ENCODE results near the gene SSMEM1.

SSMEM1 gene

DNA sequence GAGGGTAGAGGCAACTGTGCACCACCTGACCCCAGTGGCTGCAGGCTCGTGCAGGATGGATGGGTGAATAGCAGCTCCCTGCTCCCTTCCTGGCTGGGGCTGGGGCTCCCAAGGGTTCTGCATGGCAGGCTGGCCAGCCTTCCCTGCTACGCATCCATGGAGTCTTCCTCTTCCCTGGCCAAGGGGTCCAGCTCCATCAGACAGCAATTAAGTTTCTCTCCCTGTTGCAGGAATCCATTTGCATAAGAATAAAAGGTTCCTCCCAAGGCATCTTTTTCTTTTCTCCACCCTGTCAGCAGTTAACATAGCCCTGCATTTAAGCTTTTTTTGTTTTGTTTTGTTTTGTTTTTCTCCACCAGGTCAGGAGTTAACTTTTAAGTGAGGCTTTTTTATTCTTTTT is 49.0 kb downstream of the SSMEM1 start:
- no peak for DNase-seq

DNA sequence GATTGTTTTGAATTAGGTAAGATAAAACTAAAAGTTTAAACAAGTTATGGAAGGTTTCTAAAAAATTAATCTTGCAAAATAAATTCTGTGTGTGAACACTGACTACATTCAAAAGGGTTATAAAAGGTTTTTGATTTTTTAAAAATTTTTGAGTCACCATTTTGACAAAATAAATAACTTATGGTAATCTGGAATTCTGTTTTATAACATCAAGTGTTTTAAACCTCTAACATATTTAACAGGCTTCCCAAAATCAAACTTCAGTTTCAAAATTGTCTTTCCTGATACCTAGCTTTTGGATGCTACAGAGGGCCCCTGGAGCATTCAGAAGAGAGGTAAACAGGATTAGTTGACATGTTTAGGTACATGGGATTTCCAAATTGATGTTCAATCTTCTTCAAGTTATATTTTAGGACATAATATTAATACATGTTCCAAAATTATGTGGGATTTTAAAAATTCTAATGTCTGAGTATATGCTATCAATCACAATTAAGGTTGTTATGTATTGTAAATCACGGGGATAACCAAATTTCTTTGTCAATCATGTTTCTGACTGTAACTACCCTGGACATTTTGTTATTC is 50.9 kb downstream of the SSMEM1 start:
- DNase-seq = no peak

DNA sequence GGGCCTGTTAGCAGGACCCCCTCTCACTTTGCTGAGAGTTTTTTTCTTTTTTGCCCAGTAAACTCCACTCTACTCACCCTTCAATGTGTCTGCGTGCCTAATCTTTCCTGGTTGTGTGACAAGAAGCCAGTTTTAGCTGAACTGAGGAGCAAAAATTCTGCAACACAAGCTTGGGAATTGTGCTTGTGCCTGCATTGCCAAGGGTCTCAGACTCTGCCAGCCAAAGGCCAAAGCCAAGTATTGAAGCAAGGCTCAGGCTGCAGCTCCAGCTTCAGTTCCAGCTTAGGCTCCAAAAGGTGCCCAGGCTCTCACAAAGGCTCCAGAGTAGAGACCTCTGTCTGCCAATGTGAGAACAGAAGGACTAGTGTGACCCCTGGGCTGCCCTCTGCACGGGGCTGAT is 54.8 kb downstream of the SSMEM1 start:
- DNase-seq = no peak

DNA sequence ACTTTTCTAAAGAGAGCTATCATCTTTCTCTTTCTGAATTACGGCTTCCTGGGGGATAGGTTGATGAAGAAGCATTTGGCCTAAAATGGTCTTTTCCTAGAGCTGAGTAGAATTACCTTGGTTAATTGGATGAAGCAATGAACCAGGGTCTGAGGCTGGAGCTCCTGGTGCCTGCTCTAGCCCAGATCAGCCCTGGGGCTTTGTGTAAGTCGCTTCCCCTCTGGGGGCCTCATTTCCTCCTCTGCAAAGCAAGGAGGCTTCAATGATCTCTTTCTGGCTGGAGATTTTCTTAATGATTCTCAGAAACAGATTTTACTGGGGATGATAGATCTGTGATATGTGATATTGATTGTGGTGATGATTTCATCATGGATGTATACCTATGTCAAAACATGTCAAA is 55.5 kb downstream of the SSMEM1 start:
- no peak for DNase-seq
